NCI-H2227 (cell line): ENCODE data around the gene CSTPP1.

Experiments
- DNase-seq: peaks from one replicate; lab custom pipeline; 2025; ENCODE audit not compliant: unreplicated experiment; lab: John Stamatoyannopoulos, UW

Gene CSTPP1

DNA sequence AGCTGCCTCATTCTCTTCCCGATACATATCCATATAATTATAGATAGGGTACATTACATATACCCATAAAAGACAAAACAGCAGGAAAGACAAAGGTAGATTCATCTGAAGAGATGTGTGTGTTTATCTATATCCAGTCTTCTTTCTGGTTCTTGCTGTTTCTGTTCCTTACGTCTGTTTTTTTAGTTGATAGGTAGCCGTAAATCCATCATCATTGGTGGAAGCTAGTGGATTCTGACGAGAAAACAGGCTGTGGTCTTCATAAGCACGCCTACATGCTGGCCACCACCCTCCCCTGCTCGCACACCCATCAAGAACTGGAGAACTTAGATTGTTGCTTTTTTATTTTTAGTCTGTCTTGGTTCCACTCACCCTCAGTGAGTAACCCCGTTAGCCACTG lies 188.5 kb downstream of the CSTPP1 start:
- DNase-seq = no peak

DNA sequence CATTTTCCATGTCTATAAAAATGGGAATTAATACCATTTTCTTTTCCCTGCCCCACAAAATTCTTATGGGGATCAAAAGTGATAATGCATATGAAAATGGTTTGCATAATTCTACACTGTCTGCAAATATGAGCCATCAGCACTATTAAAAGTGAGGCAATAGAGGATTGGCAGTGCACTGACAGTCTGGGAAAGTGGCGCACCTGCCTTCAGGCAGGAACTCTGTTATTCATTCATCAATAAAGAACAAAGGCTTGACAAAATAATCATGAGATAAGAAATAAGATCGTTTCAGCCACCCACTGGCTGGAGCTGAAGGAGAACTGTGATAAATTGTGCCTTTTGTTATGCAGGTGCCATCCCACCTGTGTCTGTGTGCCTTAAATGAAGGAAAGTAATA lies 190.7 kb downstream of the CSTPP1 start:
- DNase-seq = no peak

GRCh38 chr11:47130543-47130942 lies 194.0 kb downstream of the CSTPP1 start:
- DNase-seq = peak; percentile 12

DNA sequence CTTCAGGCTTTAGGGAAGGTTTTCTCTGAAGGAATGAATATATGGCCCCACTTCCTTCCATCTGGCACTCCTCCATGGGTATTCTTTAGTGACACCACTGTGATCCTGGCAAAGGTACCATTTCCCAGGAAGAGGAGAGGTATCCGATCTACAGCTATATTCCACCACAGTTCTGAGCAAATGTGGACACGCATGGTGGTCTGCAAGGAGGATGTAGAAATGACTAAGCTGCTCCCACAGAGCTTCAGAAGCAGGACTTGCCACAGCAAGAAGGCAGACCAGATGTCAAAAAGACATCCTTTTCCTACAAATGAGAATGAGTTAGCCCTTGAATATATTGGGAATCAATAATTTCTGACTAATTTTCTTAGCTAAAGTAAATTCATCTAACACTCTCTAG lies 194.6 kb downstream of the CSTPP1 start:
- DNase-seq = no peak

DNA sequence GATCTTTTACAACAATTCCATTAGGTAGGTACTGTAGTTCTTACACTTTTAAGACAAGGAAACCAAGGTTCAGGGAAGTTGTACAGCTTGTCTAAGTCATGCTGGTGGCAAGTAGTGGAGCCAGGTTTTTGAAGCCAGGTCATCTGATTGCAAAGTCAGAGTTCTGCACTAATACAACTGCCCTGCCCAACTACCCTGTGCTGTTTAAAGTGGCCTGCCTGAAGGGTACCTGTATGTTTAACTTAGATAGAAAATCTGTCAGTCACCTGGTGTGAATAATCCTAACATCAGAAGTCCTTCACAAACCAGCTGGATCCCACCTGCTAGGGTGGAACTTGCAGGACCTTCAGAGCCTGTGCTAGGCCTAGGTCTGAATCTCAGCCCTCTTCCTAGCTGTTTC lies 195.9 kb downstream of the CSTPP1 start:
- no peak for DNase-seq

GRCh38 chr11:47132981-47133380 lies 196.4 kb downstream of the CSTPP1 start:
- DNase-seq = no peak

DNA sequence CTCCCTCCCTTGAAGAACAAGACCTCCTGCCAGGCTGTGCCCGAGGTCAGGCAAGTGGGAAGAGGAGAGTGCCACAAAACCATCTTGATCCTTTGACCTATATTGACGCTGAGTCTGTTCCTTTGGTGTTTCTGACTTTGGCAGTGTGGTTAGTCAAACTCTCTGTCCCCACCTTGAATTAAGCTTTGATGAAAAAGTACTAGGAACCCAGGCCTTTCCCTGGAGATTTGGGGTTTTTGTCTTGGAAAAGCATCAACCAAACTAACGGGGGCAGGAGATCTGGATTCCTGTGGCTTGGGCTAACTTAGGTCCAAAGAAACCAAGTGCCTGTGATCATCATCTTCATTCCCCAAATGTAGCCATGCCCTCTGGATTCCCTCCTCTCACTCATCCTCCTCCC lies 199.8 kb downstream of the CSTPP1 start:
- DNase-seq = no peak

DNA sequence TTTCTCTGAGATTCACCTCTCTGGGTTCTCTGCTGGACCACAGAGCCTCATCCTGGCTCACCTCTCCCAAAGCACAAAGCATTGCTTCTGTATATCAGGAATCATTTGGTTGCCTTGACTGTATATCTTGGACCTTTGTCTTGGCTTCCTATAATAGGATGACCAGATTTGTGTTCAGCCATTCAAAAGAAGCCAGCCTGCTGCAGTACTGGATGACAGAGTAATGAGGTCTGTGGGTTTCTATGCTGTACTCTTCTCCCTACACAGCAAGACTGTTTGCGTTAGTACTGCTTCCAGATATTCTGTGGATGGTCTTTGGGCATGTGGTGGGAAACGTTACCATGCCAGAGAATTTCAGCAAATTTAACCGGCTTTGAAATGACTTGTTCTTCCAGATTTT lies 200.4 kb downstream of the CSTPP1 start:
- no peak for DNase-seq

DNA sequence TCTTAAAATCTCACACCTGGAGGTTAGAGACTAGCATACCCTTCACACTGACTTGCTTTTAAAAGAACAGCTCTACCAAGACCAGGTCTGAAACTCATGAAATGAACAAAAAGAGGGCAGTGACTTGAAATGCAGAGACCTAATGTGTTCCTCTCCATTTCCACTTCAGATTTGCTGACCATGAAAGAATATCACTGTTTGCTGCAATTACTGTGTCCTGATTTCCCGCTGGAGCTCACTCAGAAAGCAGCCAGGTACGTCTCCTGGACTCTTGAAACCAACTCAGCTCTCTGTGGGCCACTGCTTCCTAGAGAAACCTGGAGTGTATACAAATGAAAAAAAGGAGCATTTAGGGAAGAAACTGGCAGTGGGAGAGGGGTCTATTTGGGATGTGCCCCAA lies 200.9 kb downstream of the CSTPP1 start:
- DNase-seq = no peak

- DNase-seq = no peak
Measured at GRCh38 chr11:47139878-47140277, 203.3 kb downstream of the CSTPP1 start.

GRCh38 chr11:47143322-47143721 lies 206.8 kb downstream of the CSTPP1 start:
- DNase-seq = no peak

DNA sequence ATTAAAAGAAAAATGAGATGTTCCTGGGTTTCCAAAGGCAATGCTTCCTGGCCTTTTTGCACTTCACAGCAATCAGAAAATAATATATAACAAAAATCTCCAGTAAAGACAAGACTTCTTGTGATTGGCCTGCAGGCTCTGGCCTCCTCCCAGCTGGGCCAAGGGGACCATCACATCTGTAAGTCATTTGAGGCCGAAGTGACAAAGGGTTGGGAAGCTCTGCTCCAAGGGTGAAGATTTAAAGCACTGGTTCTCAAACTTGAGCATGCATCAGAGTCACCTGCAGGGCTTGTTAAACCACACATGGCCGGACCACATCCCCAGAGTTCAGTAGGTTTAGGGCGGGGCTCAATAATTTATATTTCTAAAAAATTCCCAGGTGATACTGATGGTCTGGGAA lies 208.0 kb downstream of the CSTPP1 start:
- DNase-seq = no peak

DNA sequence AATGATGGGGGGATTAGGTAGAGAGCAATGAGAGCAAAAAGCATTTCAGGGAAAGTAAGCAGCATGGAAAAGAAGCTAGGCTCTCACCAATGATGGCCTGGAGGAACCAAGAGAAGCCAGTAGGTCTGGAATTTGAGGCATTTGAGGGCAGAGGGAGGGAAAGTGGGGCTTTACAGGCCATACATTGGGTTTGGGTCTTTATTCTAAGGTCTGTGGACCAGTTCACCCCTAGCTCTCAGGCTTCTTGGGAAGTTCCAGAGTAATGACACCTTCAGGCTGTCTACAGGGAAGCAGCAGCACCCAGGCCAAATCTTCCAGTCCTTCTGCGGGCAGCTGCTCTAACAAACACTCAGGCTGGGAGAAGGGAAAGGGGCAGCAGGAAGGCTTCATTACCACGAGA lies 210.7 kb downstream of the CSTPP1 start:
- DNase-seq = no peak

DNA sequence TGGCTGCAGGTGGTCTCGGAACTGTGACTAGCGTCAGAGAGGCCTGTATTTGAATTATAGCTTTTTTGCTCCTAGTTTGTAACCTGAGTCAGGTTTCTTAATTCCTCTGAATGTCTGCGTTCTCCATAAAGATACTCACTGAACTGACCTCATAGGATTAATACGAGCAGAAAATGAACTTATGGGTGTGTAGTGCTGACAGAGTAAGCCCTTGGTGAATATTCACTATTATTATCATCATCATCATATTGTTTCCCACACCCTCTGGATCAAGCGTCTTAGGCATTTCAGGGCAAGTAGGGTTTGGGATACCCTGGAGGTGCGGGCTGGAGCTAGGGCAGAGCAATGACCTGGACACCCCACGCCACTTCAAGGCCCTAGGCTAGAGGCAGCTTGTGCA lies 211.1 kb downstream of the CSTPP1 start:
- DNase-seq = no peak

- DNase-seq = no peak
Measured at GRCh38 chr11:47148270-47148669, 211.7 kb downstream of the CSTPP1 start.

- no peak for DNase-seq
Measured at GRCh38 chr11:47148903-47149531, 212.5 kb downstream of the CSTPP1 start.

DNA sequence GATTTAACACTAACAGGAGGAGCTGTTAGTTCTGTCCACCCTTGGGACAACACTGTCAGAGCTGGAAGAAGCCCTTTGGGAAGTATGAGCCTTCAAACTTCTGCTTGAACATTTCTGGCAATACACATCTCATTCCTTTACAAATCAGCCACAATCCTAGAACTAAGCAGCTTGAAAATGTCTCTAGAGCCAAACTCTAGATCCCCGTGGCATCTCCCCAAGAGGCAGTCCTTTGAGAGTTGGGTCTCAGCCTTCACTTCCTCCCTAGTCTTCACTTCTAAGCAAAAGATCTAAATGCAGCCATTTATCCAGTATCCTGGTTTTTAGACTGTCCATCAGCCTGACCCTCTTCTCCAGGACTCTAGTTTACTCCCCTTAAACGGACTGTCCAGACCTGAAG lies 213.2 kb downstream of the CSTPP1 start:
- DNase-seq = no peak

- DNase-seq = no peak
Measured at GRCh38 chr11:47152126-47152952, 215.8 kb downstream of the CSTPP1 start.

- peak; percentile 79 for DNase-seq
Measured at GRCh38 chr11:47152953-47153950, 216.7 kb downstream of the CSTPP1 start.

- no peak for DNase-seq
Measured at GRCh38 chr11:47154616-47155570, 218.3 kb downstream of the CSTPP1 start.
